OCI-LY3 (cell line): Measurements from ENCODE around the gene ZBTB38.

Experiments used
- EZH2phosphoT487 ChIP-seq: fragments of 200-600 bp; shearing (Covaris generic); IDR thresholded peaks from 2 replicates; pipeline ENCODE4 v1.6.1; 2018; ENCODE audit warnings: antibody characterized with exemption, mixed run types, low read depth
- TF ChIP-seq, protein P1 (sequence below): fragments of 200-600, 300-600 bp; sonication (generic); IDR thresholded peaks from 2 replicates; pipeline ENCODE4 v1.5.1; 2014; ENCODE audit warnings: antibody characterized with exemption, low read length, low read depth

GRCh38 chr3:141377377-141377776 is 9.1 kb downstream of the ZBTB38 start:
- no peak for TF ChIP-seq EZH2phosphoT487
- TF ChIP-seq, protein P1, sequence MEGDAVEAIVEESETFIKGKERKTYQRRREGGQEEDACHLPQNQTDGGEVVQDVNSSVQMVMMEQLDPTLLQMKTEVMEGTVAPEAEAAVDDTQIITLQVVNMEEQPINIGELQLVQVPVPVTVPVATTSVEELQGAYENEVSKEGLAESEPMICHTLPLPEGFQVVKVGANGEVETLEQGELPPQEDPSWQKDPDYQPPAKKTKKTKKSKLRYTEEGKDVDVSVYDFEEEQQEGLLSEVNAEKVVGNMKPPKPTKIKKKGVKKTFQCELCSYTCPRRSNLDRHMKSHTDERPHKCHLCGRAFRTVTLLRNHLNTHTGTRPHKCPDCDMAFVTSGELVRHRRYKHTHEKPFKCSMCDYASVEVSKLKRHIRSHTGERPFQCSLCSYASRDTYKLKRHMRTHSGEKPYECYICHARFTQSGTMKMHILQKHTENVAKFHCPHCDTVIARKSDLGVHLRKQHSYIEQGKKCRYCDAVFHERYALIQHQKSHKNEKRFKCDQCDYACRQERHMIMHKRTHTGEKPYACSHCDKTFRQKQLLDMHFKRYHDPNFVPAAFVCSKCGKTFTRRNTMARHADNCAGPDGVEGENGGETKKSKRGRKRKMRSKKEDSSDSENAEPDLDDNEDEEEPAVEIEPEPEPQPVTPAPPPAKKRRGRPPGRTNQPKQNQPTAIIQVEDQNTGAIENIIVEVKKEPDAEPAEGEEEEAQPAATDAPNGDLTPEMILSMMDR = no peak
